ENCODE data around the gene TRAPPC2L. TPM values are rescaled to one million over a fixed set of nuclear protein-coding genes. Genes with fewer than 3 reads are reported as not detected.

Gene TRAPPC2L
- total and polyA plus RNA-seq, 2 experiments from 2014 or later, result 59.3 to 167 TPM

DNA sequence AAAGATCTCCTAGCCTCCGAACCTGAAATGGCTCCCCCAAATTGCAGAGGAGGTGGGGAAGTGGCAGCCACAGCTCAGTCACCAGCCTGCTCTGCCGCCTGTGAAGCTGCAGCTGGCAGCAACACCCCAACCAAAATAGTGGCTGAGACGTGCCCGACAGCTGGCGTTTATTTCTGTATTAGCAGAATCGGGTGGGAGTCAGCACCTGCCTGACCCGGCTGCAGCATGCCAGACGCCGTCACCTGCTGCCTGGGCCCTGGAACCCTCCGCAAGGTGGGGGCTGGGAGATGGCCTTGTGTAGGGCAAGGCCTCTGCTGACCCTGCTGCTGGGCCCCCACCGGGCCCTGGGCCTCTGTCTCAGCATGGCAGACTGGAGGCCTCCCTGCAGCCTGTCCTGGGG, 27.0 kb downstream of the TRAPPC2L start:
- Histone ChIP-seq H3K4me3 (no peak overlapping the region), H3K27ac (ENCODE audit: low read depth) (no peak overlapping the region), H3K4me2 (no peak overlapping the region), H4K20me1 (replicated peaks; ENCODE audit: insufficient read depth) (no peaks in the 10 kb centered on the region), H3K79me2 (replicated peaks; ENCODE audit: insufficient read depth) (no peaks in the 10 kb centered on the region), H3K36me3 (ENCODE audit: insufficient read depth) (no peaks in the 10 kb centered on the region), H3K9me2 (ENCODE audit: insufficient read depth) (no peaks in the 10 kb centered on the region), H2AFZ (no peak overlapping the region), H3K27me3 (ENCODE audit: insufficient read depth) (no peaks in the 10 kb centered on the region), H3F3A (replicated peaks; ENCODE audit: low read depth) (no peaks in the 10 kb centered on the region), H3K4me1 (ENCODE audit: insufficient read depth) (no peaks in the 10 kb centered on the region)
- Mint-ChIP-seq H3K4me3 (no peak overlapping the region), H3K4me1 (no peaks in the 10 kb centered on the region), H3K27ac (no peak overlapping the region), H3K27me3 (ENCODE audit: insufficient read depth, low read depth, poor library complexity) (peaks cover 22% of the 10 kb centered on the region), H3K36me3 (ENCODE audit: low read depth) (no peaks in the 10 kb centered on the region), H3K9me3 (no peaks in the 10 kb centered on the region; the same call in 1 of the 3 replicates)
- no peak for ATAC-seq
- no peak for DNase-seq (ENCODE audit: low spot score)
- no peak for TF ChIP-seq NANOG (IDR thresholded peaks at IDR 0.05; ENCODE audit: borderline replicate concordance)
- no peak for TF ChIP-seq ETS1 (IDR thresholded peaks at IDR 0.05)
- TF ChIP-seq, protein P1, sequence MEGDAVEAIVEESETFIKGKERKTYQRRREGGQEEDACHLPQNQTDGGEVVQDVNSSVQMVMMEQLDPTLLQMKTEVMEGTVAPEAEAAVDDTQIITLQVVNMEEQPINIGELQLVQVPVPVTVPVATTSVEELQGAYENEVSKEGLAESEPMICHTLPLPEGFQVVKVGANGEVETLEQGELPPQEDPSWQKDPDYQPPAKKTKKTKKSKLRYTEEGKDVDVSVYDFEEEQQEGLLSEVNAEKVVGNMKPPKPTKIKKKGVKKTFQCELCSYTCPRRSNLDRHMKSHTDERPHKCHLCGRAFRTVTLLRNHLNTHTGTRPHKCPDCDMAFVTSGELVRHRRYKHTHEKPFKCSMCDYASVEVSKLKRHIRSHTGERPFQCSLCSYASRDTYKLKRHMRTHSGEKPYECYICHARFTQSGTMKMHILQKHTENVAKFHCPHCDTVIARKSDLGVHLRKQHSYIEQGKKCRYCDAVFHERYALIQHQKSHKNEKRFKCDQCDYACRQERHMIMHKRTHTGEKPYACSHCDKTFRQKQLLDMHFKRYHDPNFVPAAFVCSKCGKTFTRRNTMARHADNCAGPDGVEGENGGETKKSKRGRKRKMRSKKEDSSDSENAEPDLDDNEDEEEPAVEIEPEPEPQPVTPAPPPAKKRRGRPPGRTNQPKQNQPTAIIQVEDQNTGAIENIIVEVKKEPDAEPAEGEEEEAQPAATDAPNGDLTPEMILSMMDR (conservative IDR thresholded peaks at IDR 0.05; ENCODE audit: low read depth in 2 of 2), result no peak
- no peak for TF ChIP-seq ZNF462 (CRISPR knock-in tag; IDR thresholded peaks at IDR 0.05)
- TF ChIP-seq ZNF114 (CRISPR knock-in tag; IDR thresholded peaks at IDR 0.05), result no peak
- TF ChIP-seq JUNB (IDR thresholded peaks at IDR 0.05; ENCODE audit: unreplicated experiment), result no peak
- no peak for TF ChIP-seq POLR2AphosphoS5 (IDR thresholded peaks at IDR 0.05; ENCODE audit: low read depth)
- TF ChIP-seq EZH2 (IDR thresholded peaks at IDR 0.05; ENCODE audit: low read depth, unreplicated experiment), result no peak
- no peak for TF ChIP-seq STAT1 (IDR thresholded peaks at IDR 0.05; ENCODE audit: unreplicated experiment)
- no peak for TF ChIP-seq EZH2phosphoT487 (IDR thresholded peaks at IDR 0.05; ENCODE audit: unreplicated experiment)
- no peak for TF ChIP-seq ZNF331 (CRISPR knock-in tag; IDR thresholded peaks at IDR 0.05; ENCODE audit: low read depth)
- no peak for TF ChIP-seq REST (IDR thresholded peaks at IDR 0.05; ENCODE audit: unreplicated experiment)
- no peak for TF ChIP-seq CREB1 (CRISPR knock-in tag; IDR thresholded peaks at IDR 0.05; ENCODE audit: low read depth)
